Stimulated activated CD4-positive, alpha-beta T cell treated with anti-CD3 and anti-CD28 coated beads, Interleukin-15, amount 100 ng/mL, for 24 hours (primary cell): ENCODE data around the gene THSD4.
"Not testable (repeated sequence)": the region's sequence is repeated elsewhere in the genome, so short reads cannot be mapped to it uniquely, and the experiment has no call there.

Source experiments
- DNase-seq: peaks from one replicate; pipeline ENCODE4 v3.0.0-alpha.2; 2020

THSD4 gene

DNA sequence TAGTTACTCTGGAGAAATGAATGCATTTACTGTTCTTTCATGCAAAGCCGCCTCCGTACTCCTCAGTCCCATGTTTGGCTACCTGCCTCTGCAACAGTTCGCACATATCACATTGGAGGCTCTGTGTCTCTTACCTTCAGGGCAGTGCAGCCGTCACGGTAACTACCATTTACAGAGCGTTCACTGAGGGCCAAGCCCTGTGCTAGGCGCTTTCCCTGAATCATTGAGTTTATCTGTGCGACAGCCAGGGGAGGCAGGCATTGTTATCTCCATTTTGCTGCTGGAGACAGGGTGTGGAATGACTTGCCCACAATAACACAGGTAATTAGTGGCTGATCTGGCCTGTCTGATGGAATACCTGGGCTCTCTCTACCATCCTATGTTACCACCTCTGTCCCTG lies 115.0 kb downstream of the THSD4 start:
- DNase-seq: no peak

DNA sequence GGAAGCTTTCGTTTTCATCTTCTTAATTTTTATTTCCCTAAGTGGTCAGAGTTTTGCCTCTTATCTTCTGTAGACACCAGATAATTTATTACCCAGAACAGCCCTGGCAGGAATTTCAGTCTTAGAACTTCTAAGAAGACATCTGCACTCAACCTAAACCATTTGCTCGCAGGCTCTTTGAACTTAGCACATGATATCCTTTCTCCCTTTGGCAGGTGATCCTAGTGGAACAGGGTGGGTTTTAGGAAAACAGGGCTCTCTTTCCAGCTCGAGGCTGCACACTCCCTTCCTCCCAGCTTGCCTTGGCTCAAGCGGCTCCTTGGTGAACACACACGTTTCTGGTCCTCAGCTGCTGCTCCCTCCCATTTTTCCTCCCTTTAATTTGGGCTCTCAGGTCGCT lies 116.5 kb downstream of the THSD4 start:
- no peak for DNase-seq

DNA sequence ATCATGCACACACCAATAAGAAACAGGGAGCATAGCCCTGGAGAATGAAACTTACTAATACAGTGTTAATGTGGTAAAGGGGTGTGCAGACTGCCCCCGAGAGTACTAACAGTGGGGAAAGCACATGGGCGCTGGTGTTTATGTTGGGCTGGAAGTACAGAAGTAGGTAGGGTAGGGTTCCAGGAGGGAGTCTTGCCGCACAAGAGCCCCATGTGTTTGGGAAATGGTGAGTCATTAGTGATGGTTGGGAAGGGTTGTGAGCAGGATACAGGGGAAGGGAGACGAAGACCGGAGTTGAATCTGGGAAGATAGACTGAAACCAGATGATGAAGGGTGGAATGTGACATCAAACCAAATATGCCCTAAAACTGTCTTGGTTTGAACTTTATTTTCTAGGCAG lies 117.1 kb downstream of the THSD4 start:
- no peak for DNase-seq

DNA sequence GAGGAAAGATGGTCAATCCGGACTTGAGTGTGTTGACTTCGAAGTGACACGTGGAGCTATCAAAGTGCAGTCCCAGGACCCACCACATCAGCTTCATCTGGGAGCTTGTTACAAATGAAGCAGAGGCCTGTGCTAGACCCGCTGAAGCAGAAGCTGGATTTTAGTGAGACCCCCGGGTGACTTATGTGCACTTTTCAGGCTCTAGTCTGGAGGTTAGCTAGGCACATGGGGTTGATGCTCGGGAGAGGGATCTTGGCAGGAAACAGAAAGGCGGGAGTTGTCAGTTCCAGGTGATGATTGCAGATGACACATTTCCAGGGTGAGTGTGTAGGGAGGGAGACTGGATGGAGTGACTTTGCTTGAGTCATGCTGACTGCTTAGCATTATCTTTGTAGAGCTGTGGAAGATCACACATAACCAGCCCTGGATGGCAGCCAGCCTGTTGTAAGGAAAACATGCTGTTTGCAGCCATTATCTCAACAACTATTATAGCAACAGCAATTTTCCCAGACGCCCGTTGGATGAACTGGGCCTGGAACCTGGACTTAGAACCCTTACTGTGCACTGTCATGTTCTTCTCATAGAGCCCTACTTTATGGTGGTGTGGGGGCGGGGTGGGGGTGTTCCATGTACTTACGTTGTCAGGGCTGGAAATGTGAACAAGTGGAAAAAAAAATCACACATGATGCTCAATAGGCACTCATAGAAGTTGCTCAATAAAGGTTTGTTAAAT lies 122.4 kb downstream of the THSD4 start:
- DNase-seq: no peak

DNA sequence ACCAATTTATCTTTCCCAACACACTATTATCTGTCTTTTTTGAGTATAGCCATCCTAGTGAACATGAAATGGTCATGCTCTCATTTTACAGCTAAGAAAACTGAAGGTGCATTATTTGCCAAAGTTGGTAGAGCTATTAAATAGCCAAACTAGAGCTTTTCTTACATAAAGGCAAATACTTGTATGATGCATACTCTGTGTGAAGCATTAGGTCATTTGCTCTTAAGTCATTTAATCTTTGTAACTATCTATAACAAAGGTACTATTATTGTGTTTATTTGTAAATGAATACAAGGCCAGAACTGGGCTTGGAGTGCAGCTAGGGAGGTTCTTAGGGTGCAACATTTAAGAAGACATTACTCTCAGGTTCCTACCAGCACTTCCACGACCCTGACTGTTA lies 123.7 kb downstream of the THSD4 start:
- DNase-seq: no peak

DNA sequence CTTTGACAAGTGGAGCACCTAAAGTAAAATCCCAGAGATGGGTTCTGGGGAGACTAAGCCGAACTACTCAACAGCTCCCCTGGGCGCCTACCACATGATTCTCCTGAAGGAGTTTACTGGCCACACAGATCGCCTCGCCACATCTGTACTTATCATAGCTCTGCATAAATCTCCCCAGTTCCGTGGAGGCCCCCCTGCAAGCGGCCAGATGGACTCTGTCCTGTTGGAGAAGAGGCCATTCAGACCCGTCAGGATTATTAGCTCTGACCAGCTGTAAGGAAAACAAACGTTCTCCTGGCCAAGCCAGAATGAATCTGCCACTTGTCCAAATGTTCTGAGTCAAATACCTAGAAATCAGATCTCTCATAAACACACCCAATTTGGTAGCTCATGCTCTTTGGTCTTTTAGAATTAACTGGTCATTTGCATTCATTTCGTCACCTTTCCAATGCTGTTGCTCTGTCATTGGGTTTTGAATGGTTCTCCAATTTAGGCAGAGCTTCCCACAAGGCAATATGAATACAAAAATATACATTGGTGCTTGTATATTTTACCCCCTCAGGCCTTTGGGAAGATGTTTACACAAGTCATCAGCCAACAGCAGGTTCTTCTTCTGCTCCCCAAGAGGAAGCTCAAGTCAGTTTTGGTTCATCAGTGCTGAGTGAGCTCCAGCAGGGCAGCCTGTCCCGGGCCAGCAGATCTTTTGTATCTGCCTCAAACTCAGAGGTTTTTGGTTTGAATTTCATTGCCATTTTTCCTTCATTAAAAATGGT lies 124.5 kb downstream of the THSD4 start:
- DNase-seq: no peak

DNA sequence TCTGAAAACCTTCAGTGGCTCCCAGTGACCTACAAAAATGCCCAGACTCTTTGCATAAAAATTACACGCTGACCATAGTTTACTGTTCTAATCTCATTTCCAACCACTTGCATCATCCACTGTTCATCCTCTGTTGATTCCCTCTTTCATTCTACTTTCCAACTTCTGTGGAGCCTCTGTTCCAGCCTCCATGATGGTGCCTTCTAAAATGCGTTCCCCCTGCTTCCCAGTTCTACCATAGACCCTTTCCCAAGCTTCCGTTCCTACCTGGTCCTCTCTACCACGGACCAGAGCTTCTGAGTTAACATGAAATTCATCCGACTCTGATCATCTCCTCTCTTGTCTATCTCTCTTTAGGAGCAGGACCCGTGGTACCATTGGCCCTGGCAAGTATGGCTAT lies 127.0 kb downstream of the THSD4 start:
- DNase-seq: no peak

DNA sequence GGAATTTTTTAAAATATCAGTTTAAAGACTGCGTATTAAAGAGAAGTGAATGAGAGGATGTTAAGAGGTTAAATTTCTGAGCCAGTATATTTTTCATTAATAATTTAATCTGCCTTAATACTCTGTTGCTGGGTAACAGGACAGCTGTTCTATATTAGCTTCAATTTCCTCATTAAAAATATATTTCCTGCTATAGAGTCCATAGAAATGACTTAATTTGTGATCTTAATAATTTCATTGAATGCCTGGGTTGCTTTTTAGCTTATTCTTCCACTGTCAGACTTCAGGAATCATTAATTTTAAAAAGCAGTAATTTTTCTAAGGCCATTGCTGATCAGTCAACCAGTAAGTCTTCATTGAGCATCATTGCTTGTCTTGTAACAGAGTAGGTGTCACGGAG lies 129.0 kb downstream of the THSD4 start:
- no peak for DNase-seq

DNA sequence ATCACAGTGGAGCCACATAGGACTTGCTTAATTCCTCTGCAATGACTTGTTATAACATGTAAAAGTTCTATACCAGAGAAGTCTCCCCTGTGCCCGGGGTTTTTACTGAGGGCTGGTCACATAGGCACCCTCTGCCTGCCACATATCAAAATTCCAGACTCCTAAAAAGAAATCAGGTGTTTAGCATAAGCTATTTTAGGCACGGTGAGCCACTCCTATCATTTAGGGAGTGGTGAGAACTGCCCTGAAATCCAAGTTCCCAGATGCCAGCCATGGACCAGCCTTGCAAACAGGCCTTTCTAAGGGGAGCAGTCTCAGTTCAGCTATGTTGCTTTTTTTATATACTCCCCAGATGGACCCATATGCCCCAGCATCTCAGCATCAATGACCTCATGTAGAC lies 130.3 kb downstream of the THSD4 start:
- DNase-seq: no peak

DNA sequence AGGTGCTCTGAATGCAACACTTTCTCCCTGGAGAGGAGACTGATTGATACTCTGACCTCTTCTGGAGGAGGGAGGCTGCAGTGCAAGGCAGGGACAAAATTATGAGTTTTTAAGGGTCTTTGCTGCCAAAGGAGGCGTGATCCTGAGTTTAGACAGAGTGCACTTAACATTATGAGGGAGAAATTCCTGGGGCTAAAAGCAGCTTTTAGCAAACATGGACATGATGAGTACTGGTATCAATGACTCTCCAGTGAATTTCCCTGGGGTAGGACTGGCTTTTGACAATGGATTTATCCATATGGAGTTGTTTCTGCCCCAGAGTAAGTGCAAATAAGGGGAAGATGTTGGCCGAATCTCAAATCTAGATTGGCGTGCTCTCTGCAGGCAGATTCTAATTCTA lies 133.1 kb downstream of the THSD4 start:
- DNase-seq: no peak

DNA sequence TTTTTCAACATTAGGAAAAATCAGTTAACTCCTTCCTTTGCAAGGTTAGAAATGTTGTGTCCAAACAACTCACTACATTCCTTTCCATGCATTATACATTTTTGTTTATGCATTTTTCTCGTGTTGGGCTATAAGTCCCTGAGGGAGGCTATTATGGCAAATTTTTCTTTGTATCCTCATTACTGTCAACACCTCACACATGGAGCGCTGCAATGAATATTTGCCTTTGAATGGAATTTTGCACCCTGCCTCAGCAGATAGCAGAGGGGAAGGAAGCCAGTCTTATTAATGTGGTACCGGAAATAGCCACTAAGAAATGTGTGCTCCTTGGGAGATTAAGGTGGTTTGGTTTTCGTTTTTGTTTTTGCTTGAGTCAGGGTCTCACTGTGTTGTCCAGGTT lies 134.7 kb downstream of the THSD4 start:
- DNase-seq: no peak

DNA sequence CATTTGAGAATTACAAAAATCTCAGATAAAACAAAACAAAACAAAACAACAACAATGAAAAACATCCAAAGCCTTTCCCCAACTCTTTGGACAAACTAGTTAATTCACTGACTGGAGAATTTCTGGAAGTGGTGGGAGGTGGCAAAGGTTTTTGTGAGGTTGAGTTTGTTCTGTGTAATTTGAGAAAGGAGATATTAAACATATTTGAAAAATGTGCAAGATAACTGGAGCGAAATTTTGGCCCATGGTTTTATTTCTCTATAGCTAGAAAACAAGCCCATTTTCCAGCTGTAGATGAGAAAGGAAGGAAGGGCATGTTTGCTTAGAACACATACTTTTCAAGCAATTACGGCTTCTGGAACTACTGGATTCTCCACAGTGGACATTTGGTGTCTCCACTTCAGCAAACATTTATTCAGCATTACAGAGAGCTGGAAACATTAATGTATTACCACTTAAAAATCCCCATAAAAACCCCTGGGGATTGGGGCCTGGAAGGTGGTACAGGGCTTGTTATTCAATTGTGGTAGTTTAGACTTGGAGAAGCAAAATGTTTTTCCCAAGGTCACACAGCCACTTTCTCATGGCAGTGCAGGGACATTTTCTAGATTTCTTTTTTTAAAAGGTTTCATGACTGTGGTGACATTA lies 135.8 kb downstream of the THSD4 start:
- no peak for DNase-seq

DNA sequence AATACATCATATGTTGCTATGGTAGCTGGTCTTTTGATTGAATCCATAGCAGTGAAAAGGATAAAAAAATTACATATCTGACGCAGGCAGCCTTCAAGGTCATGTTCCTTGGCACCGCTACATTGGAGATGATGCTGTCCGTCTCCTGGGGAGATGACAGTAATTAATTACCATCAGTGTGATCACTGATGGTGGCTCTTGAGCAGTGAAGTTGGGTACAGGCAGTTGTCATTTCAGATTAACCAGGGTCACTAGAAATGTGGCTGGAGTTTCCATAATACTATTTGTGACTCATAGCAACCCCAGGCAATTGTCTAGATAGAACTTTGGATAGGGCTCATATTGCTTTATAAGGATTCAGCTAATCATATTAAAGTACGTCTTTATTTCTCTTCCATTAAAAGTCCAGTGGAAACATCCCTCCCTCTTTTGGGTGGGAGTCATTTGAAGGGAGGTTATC lies 136.3 kb downstream of the THSD4 start:
- no peak for DNase-seq

DNA sequence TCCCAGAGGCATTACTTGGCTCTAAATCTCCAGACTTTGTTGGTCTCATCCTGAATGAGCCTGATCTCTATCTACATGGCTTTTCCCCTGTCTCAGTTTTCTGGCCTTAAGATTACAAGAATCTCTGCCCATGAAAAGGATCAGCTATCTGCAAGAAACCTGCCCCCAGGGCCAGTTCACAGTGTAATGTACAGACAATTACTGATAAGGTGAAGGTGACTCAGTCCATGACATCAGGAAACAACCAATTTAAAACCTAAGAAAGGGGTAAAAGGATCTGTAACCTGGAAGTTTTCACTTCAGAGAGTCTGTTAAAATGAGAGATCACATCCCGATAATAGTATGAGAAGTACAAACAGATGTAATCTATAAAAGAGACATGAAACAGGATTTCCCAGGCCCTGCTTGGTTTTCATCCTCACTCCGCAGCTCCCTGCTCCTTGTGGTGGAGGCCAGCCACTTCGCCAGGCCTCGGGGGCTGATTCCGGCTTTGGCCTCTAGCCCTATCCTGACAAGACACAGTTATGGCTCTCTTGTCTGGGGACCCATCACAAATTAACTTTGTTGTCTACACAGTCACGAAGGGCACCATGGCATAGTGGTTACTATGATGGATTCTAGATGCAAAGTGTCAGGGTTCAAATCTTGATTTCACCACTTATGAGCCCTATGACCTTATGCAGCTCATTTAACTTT lies 136.9 kb downstream of the THSD4 start:
- DNase-seq: no peak

DNA sequence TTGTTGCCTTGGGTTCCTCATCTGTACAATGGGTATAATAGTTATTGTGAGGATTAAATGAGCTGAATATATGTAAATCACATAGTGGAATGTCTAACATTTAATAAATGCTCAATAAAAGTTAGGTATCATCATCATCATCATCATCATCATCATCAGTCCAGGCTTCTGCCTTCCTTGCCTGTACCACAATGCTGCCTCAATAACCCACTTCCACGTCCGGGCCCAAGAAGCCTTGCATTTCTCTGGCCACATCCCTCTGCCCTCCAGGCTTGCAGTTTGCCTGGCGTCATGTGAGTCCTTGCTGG lies 137.4 kb downstream of the THSD4 start:
- no peak for DNase-seq

DNA sequence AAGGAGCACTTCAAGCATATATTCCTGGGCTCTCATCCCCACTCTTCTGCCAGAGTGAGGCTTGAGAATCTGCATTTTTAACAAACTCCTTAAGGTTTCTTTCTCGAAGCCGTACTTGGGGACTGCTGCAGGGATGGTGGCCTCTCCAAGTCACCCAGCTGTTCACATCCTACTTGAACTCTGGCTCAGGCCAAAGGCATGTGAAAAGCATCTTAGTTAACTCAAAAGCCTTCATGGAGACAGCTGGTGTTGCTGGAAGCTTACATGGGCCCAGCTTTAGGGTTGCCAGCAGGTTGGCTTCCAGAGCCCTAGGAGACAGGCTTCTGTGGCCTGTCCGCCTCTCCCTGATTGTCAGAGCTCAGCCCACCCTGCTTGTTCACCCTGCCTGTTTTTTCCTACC lies 139.2 kb downstream of the THSD4 start:
- no peak for DNase-seq

DNA sequence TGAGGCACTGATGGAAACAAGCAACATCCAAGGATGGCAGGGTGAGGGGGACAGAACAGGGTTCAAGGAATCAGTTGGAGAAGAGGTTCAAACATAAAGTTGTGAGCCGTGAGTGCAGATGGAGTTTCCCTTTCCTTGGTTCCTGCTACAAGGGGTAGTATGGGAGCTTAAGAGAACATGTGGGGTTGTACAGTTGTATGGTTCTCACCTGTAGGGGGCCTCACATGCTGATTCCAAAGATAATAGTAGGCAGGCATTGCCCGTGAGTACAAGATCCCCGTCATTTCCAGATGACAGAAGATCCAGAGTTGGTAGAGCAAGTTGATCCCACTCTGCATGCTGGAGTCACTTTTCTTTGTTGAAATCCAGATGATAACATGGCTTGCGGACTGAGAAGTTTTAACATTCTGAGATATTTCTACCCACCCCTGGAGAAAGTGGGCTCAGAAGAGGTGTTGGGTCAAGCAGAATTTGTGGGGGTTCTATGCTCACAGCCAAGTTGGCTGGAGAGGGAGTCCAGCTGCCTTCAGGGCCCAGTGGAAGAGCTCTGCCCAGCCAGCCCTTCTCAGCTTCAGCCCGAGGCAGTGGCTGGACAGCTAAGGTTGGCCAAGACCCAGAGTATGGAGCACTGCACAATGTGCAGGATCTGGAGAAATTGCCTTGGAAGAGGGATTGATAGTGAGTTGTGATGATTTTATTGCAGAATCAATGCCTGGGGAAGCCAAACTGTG lies 141.8 kb downstream of the THSD4 start:
- DNase-seq: no peak

DNA sequence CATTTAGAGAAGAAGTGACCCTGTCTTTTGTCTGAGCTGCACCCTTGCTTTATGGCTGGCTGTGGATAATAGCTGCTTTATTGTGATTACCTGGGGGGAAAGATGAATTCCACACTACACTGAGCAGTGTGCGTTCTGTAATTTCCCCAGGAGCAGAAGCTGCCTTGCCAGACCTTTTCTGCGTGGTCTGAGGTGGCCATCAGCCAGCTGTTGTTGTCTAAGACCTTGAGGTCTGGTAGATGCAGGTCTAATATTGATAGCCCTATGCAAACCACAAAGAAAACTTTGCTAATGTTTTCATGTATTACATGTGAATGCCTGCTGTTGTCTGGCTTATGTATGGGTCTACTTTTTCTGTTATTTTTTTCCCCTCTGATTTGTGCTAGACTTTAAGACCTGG lies 144.6 kb downstream of the THSD4 start:
- DNase-seq: no peak

DNA sequence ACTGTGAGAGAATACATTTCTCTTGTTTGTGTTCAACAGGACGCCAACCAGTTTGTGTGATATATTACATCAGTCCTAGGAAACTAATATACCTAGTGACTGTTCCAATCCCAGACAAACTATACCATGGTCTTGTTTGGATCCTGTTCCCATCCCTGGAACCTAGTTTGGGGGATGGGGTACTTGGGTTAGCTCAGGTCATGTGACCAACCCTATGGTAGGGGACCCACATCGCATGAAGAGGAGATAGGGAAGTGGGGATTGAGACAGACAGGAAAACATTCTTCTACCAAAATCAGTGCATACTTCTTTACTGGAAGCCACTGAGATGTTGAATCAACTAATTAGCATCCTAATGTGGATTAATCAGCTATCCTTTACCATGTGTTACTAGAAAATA lies 146.1 kb downstream of the THSD4 start:
- no peak for DNase-seq

DNA sequence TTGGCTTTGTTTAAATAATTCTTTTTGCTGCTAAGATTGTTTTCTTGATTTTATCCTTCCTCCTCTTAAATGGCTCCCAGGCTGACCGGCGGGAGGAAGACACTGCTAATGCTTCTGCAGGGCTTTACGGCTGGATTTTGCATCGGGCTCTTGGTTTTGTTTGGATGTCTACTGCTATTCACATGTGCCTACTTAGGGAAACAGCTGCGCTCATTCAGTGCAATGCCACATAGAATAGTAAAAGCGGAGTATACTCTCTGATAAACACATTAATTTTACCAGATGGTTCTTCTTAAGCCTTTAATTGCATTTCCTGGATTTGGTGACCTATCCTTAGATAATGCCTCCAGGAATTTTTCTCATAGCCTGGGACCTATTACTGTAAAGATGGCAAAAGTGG lies 146.6 kb downstream of the THSD4 start:
- DNase-seq: no peak

DNA sequence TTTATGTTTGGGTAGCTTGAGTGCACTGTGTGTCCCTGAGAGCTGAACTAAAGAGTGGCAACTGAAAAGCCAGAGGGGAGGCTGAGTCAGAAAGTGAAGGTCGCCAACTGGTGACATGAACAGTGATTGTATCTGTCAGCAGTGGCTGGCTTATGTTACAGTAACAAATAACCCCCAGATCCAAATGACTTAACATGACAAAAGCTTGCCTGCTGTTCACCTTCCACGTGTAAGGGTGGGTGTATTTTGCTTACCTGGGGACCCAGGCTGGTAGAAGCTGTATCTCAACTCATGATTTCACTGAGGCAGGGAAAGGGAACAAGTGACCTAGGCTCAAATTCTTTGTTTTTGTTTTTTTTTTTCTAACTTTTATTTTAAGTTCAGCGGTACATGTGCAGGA lies 147.3 kb downstream of the THSD4 start:
- DNase-seq: no peak

DNA sequence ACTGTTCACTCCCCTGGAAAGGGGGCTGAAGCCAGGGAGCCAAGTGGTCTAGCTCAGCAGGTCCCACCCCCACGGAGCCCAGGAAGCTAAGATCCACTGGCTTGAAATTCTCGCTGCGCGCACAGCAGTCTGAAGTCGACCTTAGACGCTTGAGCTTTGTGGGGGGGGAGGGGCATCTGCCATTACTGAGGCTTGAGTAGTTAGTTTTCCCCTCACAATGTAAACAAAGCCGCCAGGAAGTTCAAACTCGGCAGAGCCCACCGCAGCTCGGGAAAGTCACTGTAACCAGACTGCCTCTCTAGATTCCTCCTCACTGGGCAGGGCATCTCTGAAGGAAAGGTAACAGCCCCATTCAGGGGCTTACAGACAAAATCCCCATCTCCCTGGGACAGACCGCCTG lies 150.3 kb downstream of the THSD4 start:
- DNase-seq: not testable (repeated sequence)

DNA sequence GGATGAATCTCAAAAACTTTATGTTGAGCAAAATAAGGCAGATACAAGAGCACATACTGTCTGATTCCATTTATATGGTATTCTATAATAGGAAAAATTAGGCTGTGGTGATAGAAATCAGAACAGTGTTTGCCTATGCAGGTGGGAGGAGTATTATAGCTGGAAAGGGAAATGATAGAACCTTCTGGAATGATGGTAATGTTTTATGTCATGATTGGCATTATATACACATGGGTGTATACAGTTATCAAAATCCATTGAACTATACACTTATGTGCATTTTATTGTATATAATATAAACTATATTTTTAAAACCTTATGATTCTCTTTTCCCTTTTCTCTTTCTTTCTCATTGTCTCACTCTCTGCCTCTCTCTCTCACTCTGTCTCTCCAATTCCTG lies 156.1 kb downstream of the THSD4 start:
- DNase-seq: no peak
